Effector memory CD8-positive, alpha-beta T cell (primary cell): ENCODE results near the gene IL2RA.
"Not testable (repeated sequence)": the region's sequence is repeated elsewhere in the genome, so short reads cannot be mapped to it uniquely, and the experiment has no call there.

Experiments used
- ATAC-seq: fragments of 150-1000 bp; cut with Tn5 transposase; replicated peaks from 2 replicates; pipeline ENCODE4 v1.10.0; 2021; ENCODE audit warnings: mild to moderate bottlenecking, moderate library complexity
- DNase-seq, 3 experiments: peaks; one replicate each; pipeline ENCODE4 v3.0.0; 2021
- H3K27ac Mint-ChIP-seq, 2 donors: one replicate each; pipeline ENCODE4 v1.8.0; 2022; ENCODE audit warnings: mild to moderate bottlenecking in 2 of 2, mixed read lengths in 2 of 2, moderate library complexity in 2 of 2
- H3K27me3 Mint-ChIP-seq, 2 donors: one replicate each; pipeline ENCODE4 v1.8.0; 2022; ENCODE audit warnings: mixed read lengths in 2 of 2
- H3K36me3 Mint-ChIP-seq: one replicate; pipeline ENCODE4 v1.8.0; 2022; ENCODE audit warnings: mild to moderate bottlenecking, moderate library complexity, mixed read lengths; ENCODE audit not compliant: insufficient read depth
- H3K4me1 Mint-ChIP-seq, 2 donors: one replicate each; pipeline ENCODE4 v1.8.0; 2022; ENCODE audit warnings: low read depth in 2 of 2, mixed read lengths in 2 of 2
- H3K4me3 Mint-ChIP-seq, 2 donors: one replicate each; pipeline ENCODE4 v1.8.0; 2022; ENCODE audit warnings: mild to moderate bottlenecking in 2 of 2, mixed read lengths in 2 of 2, moderate library complexity in 2 of 2
- H3K9me3 Mint-ChIP-seq, 2 donors: one replicate each; pipeline ENCODE4 v1.8.0; 2022; ENCODE audit warnings: mixed read lengths in 2 of 2

The IL2RA gene

GRCh38 chr10:6006991-6007390 is 55.2 kb downstream of the IL2RA start:
- H3K4me1 Mint-ChIP-seq: peaks cover 0 to 5% of the 10 kb centered on the region in 2 donors
- no peak overlapping the region for H3K4me3 Mint-ChIP-seq
- no peak overlapping the region for H3K27ac Mint-ChIP-seq
- peaks cover 28 to 33% of the 10 kb centered on the region in 2 donors for H3K27me3 Mint-ChIP-seq
- DNase-seq: no peak
- no peaks in the 10 kb centered on the region for H3K9me3 Mint-ChIP-seq
- no peaks in the 10 kb centered on the region for H3K36me3 Mint-ChIP-seq
- ATAC-seq: no peak

GRCh38 chr10:6006546-6006945 is 55.6 kb downstream of the IL2RA start:
- Mint-ChIP-seq H3K27ac (no peak overlapping the region), H3K4me1 (peaks cover 0 to 5% of the 10 kb centered on the region in 2 donors), H3K27me3 (peaks cover 28 to 33% of the 10 kb centered on the region in 2 donors), H3K36me3 (no peaks in the 10 kb centered on the region), H3K9me3 (no peaks in the 10 kb centered on the region), H3K4me3 (no peak overlapping the region)
- DNase-seq (no peak), ATAC-seq (no peak)

GRCh38 chr10:6005856-6006395 is 56.2 kb downstream of the IL2RA start:
- DNase-seq (no peak), ATAC-seq (no peak)
- Mint-ChIP-seq H3K27me3 (peaks cover 28 to 33% of the 10 kb centered on the region in 2 donors), H3K36me3 (no peaks in the 10 kb centered on the region), H3K4me3 (no peak overlapping the region), H3K4me1 (peaks cover 0 to 5% of the 10 kb centered on the region in 2 donors), H3K9me3 (no peaks in the 10 kb centered on the region), H3K27ac (no peak overlapping the region)

- ATAC-seq, H3K4me3 Mint-ChIP-seq, H3K9me3 Mint-ChIP-seq, DNase-seq, H3K36me3 Mint-ChIP-seq, H3K4me1 Mint-ChIP-seq, H3K27ac Mint-ChIP-seq: not testable (repeated sequence)
- peaks cover 33 to 38% of the 10 kb centered on the region in 2 donors for H3K27me3 Mint-ChIP-seq
Observed at GRCh38 chr10:6005161-6005804, 56.9 kb downstream of the IL2RA start.

GRCh38 chr10:6002809-6003510 is 59.2 kb downstream of the IL2RA start:
- Mint-ChIP-seq H3K9me3 (no peaks in the 10 kb centered on the region), H3K27ac (no peak overlapping the region), H3K36me3 (no peaks in the 10 kb centered on the region), H3K27me3 (peaks cover 39 to 46% of the 10 kb centered on the region in 2 donors), H3K4me1 (peaks cover 0 to 5% of the 10 kb centered on the region in 2 donors), H3K4me3 (no peak overlapping the region)
- ATAC-seq: no peak
- no peak for DNase-seq

GRCh38 chr10:5999440-6000165 is 62.6 kb downstream of the IL2RA start:
- H3K9me3 Mint-ChIP-seq: no peaks in the 10 kb centered on the region
- ATAC-seq (no peak), DNase-seq (no peak)
- H3K4me1 Mint-ChIP-seq: peaks cover 0 to 5% of the 10 kb centered on the region in 2 donors
- H3K36me3 Mint-ChIP-seq: no peaks in the 10 kb centered on the region
- H3K27ac Mint-ChIP-seq: no peak overlapping the region
- H3K4me3 Mint-ChIP-seq: no peak overlapping the region
- peaks cover 19 to 28% of the 10 kb centered on the region in 2 donors for H3K27me3 Mint-ChIP-seq

GRCh38 chr10:5996696-5997095 is 65.5 kb downstream of the IL2RA start:
- Mint-ChIP-seq H3K27me3 (peaks cover 27 to 30% of the 10 kb centered on the region in 2 donors), H3K9me3 (peaks cover 3 to 7% of the 10 kb centered on the region in 2 donors), H3K4me3 (no peak overlapping the region), H3K27ac (no peak overlapping the region), H3K36me3 (no peaks in the 10 kb centered on the region), H3K4me1 (no peaks in the 10 kb centered on the region)
- no peak for DNase-seq
- no peak for ATAC-seq

- no peaks in the 10 kb centered on the region for H3K36me3 Mint-ChIP-seq
- DNase-seq (no peak), ATAC-seq (no peak)
- H3K27me3 Mint-ChIP-seq: peaks cover 9 to 14% of the 10 kb centered on the region in 2 donors
- no peak overlapping the region for H3K27ac Mint-ChIP-seq
- no peak overlapping the region for H3K4me3 Mint-ChIP-seq
- H3K9me3 Mint-ChIP-seq: peaks cover 3 to 7% of the 10 kb centered on the region in 2 donors
- peaks cover 4 to 7% of the 10 kb centered on the region in 2 donors for H3K4me1 Mint-ChIP-seq
Observed at GRCh38 chr10:5992398-5992797, 69.8 kb downstream of the IL2RA start.

GRCh38 chr10:5991708-5992107 is 70.5 kb downstream of the IL2RA start:
- peaks cover 9 to 14% of the 10 kb centered on the region in 2 donors for H3K27me3 Mint-ChIP-seq

GRCh38 chr10:5989756-5990155 is 72.4 kb downstream of the IL2RA start:
- no peak for ATAC-seq
- peaks cover 4 to 7% of the 10 kb centered on the region in 2 donors for H3K4me1 Mint-ChIP-seq

More at GRCh38 chr10:5991708-5992107, 70.5 kb downstream of the IL2RA start:
- H3K9me3 Mint-ChIP-seq: peaks cover 3 to 7% of the 10 kb centered on the region in 2 donors
- H3K4me3 Mint-ChIP-seq: no peak overlapping the region
- DNase-seq (no peak), ATAC-seq (no peak)
- peaks cover 4 to 7% of the 10 kb centered on the region in 2 donors for H3K4me1 Mint-ChIP-seq
- H3K27ac Mint-ChIP-seq: no peak overlapping the region
- H3K36me3 Mint-ChIP-seq: no peaks in the 10 kb centered on the region

GRCh38 chr10:5988336-5988920 is 73.7 kb downstream of the IL2RA start:
- DNase-seq (no peak), ATAC-seq (no peak)
- Mint-ChIP-seq H3K27ac (no peak overlapping the region), H3K4me1 (peaks cover 4 to 7% of the 10 kb centered on the region in 2 donors), H3K9me3 (peaks cover 3 to 7% of the 10 kb centered on the region in 2 donors), H3K27me3 (peaks cover 8 to 17% of the 10 kb centered on the region in 2 donors), H3K36me3 (no peaks in the 10 kb centered on the region), H3K4me3 (no peak overlapping the region)

More at GRCh38 chr10:5989756-5990155, 72.4 kb downstream of the IL2RA start:
- Mint-ChIP-seq H3K27me3 (peaks cover 8 to 15% of the 10 kb centered on the region in 2 donors), H3K9me3 (peaks cover 3 to 7% of the 10 kb centered on the region in 2 donors), H3K36me3 (no peaks in the 10 kb centered on the region), H3K27ac (no peak overlapping the region), H3K4me3 (no peak overlapping the region)
- DNase-seq: no peak

GRCh38 chr10:5987747-5988146 is 74.4 kb downstream of the IL2RA start:
- Mint-ChIP-seq H3K27me3 (peaks cover 8 to 17% of the 10 kb centered on the region in 2 donors), H3K36me3 (no peaks in the 10 kb centered on the region), H3K4me1 (peaks cover 4 to 7% of the 10 kb centered on the region in 2 donors), H3K9me3 (peaks cover 3 to 7% of the 10 kb centered on the region in 2 donors), H3K27ac (no peak overlapping the region), H3K4me3 (no peak overlapping the region)
- ATAC-seq (no peak), DNase-seq (no peak)

GRCh38 chr10:5985029-5985428 is 77.1 kb downstream of the IL2RA start:
- peaks cover 4 to 7% of the 10 kb centered on the region in 2 donors for H3K4me1 Mint-ChIP-seq
- H3K4me3 Mint-ChIP-seq: no peak overlapping the region
- DNase-seq (no peak), ATAC-seq (no peak)
- H3K27ac Mint-ChIP-seq: no peak overlapping the region
- no peaks in the 10 kb centered on the region for H3K36me3 Mint-ChIP-seq
- peaks cover 0 to 8% of the 10 kb centered on the region in 2 donors for H3K27me3 Mint-ChIP-seq
- no peaks in the 10 kb centered on the region for H3K9me3 Mint-ChIP-seq
